Transverse colon (tissue), 4 donors: ENCODE results near the gene FAM20B.

ENCODE experiments used
- CTCF ChIP-seq, 5 experiments: fragments of 200-600 bp in 3 of 5; fragments of 450-650 bp in 2 of 5; sonication (generic) in 3 of 5; IDR thresholded peaks; 1 replicate in 2 of 5; 2 replicates in 3 of 5; pipeline ENCODE4 v1.5.1; 2016 to 2017; ENCODE audit warnings: antibody characterized with exemption in 5 of 5, inconsistent platforms in 3 of 5, mild to moderate bottlenecking in 2 of 5, moderate library complexity in 1 of 5
- POLR2AphosphoS5 ChIP-seq, 3 donors: sonication (generic); formaldehyde crosslinking; IDR thresholded peaks; one replicate each; pipeline ENCODE4 v1.6.1; 2016; ENCODE audit warnings: antibody characterized with exemption in 3 of 3

GRCh38 chr1:179001451-179001850 is 24.2 kb upstream of the FAM20B start:
- TF ChIP-seq POLR2AphosphoS5 (IDR thresholded peaks at IDR 0.05) (no peak), CTCF (IDR thresholded peaks at IDR 0.05) (no peak)
